ENCODE results near the gene E2F8.

The E2F8 gene

DNA sequence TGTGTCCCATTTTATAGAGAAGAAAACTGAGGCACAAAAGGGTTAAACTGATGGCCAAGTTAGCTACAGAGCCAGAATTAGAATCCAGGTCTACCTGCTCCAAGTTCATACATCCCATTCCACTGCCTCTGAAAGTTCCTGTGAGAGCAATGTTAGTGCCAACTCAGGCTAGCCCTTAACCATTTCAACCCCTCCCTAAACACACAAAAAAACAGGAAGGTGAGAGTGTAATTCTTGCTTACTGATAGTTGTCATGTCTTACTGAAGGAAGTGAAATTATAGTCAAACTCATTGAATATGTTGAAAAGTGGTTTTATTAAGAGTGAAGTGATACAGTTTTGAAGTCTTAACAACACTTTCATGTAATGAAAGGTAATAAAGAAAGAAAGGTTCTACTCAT is 2.9 kb upstream of the E2F8 start:
- TF ChIP-seq, protein P1, sequence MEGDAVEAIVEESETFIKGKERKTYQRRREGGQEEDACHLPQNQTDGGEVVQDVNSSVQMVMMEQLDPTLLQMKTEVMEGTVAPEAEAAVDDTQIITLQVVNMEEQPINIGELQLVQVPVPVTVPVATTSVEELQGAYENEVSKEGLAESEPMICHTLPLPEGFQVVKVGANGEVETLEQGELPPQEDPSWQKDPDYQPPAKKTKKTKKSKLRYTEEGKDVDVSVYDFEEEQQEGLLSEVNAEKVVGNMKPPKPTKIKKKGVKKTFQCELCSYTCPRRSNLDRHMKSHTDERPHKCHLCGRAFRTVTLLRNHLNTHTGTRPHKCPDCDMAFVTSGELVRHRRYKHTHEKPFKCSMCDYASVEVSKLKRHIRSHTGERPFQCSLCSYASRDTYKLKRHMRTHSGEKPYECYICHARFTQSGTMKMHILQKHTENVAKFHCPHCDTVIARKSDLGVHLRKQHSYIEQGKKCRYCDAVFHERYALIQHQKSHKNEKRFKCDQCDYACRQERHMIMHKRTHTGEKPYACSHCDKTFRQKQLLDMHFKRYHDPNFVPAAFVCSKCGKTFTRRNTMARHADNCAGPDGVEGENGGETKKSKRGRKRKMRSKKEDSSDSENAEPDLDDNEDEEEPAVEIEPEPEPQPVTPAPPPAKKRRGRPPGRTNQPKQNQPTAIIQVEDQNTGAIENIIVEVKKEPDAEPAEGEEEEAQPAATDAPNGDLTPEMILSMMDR (IDR thresholded peaks at IDR 0.05; ENCODE audit: control insufficient read depth, insufficient read depth, low read depth, low read length, missing control alignments) = no peak
- DNase-seq (ENCODE audit: low read depth) = no peak
- no peak overlapping the region for H3K4me3 ChIP-seq (ENCODE audit: control insufficient read depth, low read depth, low read length)

DNA sequence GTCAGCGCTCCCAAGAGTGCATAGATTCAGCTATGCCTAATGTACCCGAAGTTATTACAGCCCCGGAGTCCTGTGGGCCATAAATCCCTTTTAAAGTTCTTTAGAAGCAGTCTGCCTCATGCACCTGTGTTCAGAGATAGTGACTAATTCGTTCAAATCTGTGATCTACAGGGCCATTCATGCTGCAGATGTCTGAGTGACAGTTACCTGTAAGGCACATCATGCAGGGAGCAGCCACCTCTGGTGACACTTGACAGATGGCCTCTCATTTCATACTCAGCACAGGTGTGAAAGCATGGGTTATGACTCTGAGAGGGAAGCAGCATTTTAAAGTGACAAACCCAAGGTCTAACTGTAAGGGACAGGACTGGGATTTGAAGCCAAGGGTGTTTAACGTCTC is 2.4 kb upstream of the E2F8 start:
- TF ChIP-seq, protein P1 (IDR thresholded peaks at IDR 0.05; ENCODE audit: control insufficient read depth, insufficient read depth, low read depth, low read length, missing control alignments) = no peak
- H3K4me3 ChIP-seq (ENCODE audit: control insufficient read depth, low read depth, low read length) = no peak overlapping the region
- no peak for DNase-seq (ENCODE audit: low read depth)

DNA sequence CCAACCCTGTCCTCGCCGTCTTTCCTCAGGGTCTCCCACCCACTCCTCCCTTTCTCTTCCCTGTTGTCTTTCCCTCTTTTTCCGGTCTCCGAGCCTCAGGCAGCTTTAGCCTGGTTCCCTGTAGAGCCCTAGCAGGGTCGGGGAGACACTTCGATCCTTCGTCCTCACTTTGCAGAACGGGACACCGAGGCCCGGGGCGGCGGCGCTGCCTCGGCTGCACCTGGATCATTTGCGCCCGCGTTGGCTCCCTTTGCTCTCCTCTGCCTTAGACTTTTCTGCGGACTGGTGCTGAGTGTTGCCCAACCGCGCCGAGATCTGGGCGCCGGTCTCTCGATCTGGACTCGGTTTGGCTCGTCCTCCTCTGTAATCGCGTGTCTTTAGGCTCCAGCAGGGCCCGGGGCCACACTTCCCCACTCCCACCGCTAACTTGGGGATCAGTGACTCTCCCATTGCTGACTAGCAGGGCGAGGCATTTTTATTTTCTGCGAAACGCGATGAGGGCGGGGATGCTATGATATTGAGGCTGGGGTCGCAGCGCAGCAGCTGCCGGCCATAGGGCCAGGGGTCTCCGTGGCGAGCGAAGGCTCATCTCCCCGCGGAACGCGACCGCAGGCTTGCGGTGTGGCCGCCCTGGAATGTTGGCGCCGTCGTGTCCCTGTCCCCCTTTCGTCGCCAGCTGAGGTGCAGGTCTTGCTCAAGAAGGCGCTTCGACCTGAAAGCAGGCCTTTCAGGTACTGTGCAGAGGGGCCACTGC is 1.6 kb upstream of the E2F8 start:
- DNase-seq (ENCODE audit: low read depth) = no peak
- H3K4me3 ChIP-seq (ENCODE audit: control insufficient read depth, low read depth, low read length) = peak overlapping the region; percentile 72
- TF ChIP-seq, protein P1 (IDR thresholded peaks at IDR 0.05; ENCODE audit: control insufficient read depth, insufficient read depth, low read depth, low read length, missing control alignments) = no peak

DNA sequence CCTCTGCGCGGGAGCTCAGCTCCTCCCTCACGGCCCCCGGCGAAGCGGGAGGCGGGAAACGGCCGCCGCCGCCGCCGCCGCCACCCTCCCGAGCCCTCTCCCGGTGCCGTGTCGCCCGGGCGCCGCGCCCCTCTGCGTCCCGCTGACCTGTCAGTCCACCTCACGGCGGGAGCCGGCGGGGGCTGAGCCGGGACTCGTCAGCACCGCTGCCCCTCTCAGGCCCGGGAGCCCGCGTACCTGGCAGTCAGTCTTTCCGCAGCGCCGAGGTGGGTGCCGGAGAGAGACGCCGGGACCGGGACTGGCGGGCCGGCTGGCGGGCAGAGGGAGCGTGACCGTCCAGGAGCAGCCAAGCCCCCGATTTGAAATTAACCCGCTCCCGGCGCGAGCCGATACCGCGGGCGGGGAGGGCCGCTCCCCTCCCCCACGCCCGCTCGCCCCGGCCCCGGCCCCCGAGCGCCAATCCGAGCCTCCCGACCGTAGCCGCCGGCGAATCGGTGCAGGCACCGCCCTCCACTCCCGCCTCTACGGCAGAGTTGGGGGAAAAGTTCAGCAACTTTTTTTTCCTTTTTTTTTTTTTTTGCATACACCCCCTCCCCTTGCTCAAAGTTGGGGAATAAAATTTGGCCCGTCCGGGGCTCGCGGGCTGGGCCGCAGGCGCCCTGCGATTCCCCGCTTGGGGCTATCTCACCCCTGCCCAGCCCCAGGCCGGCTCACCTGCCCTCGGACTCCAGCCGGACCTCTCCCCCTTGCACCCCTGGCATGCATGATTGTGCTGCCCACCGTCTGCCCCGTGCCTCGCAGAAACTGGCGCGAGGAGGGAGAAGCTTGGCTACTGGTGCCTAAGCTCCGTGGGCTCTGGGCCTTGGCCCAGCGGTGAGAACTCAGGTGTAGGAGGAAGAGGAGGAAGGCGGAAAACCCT is 774 bp upstream of the E2F8 start:
- TF ChIP-seq, protein P1 (IDR thresholded peaks at IDR 0.05; ENCODE audit: control insufficient read depth, insufficient read depth, low read depth, low read length, missing control alignments) = no peak
- peak overlapping the region; percentile 72 for H3K4me3 ChIP-seq (ENCODE audit: control insufficient read depth, low read depth, low read length)
- no peak for DNase-seq (ENCODE audit: low read depth)

DNA sequence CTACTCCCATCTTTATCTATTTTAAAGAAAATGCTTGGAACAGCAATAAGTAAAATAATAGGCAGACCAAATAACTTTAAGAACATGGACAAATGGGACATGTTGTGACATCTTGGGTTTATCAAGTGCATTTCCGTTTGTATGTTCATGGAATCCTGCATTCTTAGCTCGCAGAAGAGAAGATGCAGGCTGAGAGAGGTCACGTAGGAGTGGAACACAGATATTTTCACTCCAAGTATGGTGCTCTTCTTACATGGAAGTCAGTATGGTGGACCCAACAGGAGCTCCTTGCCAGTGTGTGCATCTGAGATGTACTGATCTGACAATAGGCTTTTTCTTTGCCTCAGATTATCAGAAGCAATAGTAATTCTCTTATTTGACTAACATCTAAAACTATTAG is 1.7 kb downstream of the E2F8 start:
- no peak for DNase-seq (ENCODE audit: low read depth)
- TF ChIP-seq, protein P1 (IDR thresholded peaks at IDR 0.05; ENCODE audit: control insufficient read depth, insufficient read depth, low read depth, low read length, missing control alignments) = no peak
- H3K4me3 ChIP-seq (ENCODE audit: control insufficient read depth, low read depth, low read length) = no peak overlapping the region

DNA sequence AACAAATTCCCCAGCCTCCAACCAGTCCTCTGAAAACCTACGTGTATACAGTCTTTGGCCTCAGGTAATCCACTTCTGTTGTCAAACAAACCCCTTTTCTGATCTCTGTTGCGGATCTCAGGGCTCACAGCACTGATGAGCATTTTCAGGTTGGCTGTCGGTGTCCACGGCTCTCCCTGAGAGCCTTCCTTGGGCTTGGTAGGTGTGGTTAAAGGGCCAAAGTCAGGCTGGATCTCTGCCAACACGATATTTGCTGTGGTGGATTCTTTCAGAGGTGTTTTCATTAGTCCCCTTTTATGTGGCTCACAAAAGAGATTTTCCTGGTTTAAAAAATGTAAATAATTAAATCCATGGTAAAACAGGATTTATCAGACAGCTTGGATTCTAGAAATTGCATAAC is 2.9 kb downstream of the E2F8 start:
- no peak overlapping the region for H3K4me3 ChIP-seq (ENCODE audit: control insufficient read depth, low read depth, low read length)
- DNase-seq (ENCODE audit: low read depth) = no peak
- TF ChIP-seq, protein P1 (IDR thresholded peaks at IDR 0.05; ENCODE audit: control insufficient read depth, insufficient read depth, low read depth, low read length, missing control alignments) = no peak
